Transverse colon (tissue), 4 donors: ENCODE results near the gene AHDC1. TPM values are rescaled to one million over a fixed set of nuclear protein-coding genes. Genes with fewer than 3 reads are reported as not detected.

ENCODE experiments used
- DNase-seq: peaks from one replicate; pipeline ENCODE4 v3.0.0-alpha.2; 2019
- H3K27ac ChIP-seq, 4 donors: fragments of 200-600 bp; sonication (generic); 2 replicates each; pipeline ENCODE4 v1.5.1; 2016 to 2018; ENCODE audit warnings: inconsistent platforms in 4 of 4
- H3K27me3 ChIP-seq: fragments of 200-600 bp; sonication (generic); 2 replicates; pipeline ENCODE4 v1.5.1; 2017; ENCODE audit warnings: inconsistent platforms
- H3K36me3 ChIP-seq, 4 donors: fragments of 200-600 bp; sonication (generic); 2 replicates each; pipeline ENCODE4 v1.5.1; 2017 to 2019; ENCODE audit warnings: inconsistent platforms in 4 of 4
- H3K4me1 ChIP-seq, 4 donors: fragments of 200-600 bp; sonication (generic); 2 replicates each; pipeline ENCODE4 v1.5.1; 2017 to 2020; ENCODE audit warnings: inconsistent platforms in 4 of 4
- H3K4me3 ChIP-seq, 4 donors: fragments of 200-600 bp; sonication (generic); 1 replicate in 1 of 4; 2 replicates in 3 of 4; pipeline versions ENCODE4 v1.5.1 to v1.6.1; 2017 to 2019; ENCODE audit warnings: inconsistent platforms in 4 of 4
- H3K9me3 ChIP-seq, 2 donors: fragments of 200-600 bp; sonication (generic); 2 replicates each; pipeline ENCODE4 v1.5.1; 2017 to 2019; ENCODE audit warnings: inconsistent platforms in 2 of 2
- EP300 ChIP-seq: sonication (generic); formaldehyde crosslinking; IDR thresholded peaks from one replicate; pipeline ENCODE4 v1.6.1; 2017; ENCODE audit warnings: antibody characterized with exemption, low read depth
- POLR2A ChIP-seq: fragments of 450-650 bp; IDR thresholded peaks from one replicate; pipeline ENCODE4 v1.6.1; 2016; ENCODE audit warnings: antibody characterized with exemption, mild to moderate bottlenecking, moderate library complexity
- POLR2AphosphoS5 ChIP-seq, 3 donors: sonication (generic); formaldehyde crosslinking; IDR thresholded peaks; one replicate each; pipeline ENCODE4 v1.6.1; 2016; ENCODE audit warnings: antibody characterized with exemption in 3 of 3
- WGBS, 2 donors: methylation state at CpG; one replicate each; pipeline ENCODE4 v1.1.5; 2018; ENCODE audit warnings: low coverage in 1 of 2; 5-methylcytosine and 5-hydroxymethylcytosine counted together
- in situ Hi-C, 4 donors: fragments of 200-750 bp; cut with MboI; loops; one replicate each; pipeline versions ENCODE4 v1.15.0 to v1.15.1; 2017; ENCODE audit warnings: low sequenced_read_pairs in 3 of 4, low pct_ligation_motif_present in 1 of 4, low pct_unique_long_range_greater_than_20kb in 1 of 4
- intact Hi-C: fragments of 100-400 bp; cut with DNase I; formaldehyde crosslinking; loops from one replicate; pipeline ENCODE4 v1.15.1; 2023; ENCODE audit warnings: low total_unique reads
- total RNA-seq, 4 donors: library from RNA; depleted of rRNA; stranded (reverse); fragments of >200 nt; gene quantifications; one replicate each; pipeline ENCODE4 v1.1.0, GENCODE V29; 2016
- TF ChIP-seq, protein P1 (sequence below), 5 experiments: fragments of 200-600 bp in 3 of 5; fragments of 450-650 bp in 2 of 5; sonication (generic) in 3 of 5; IDR thresholded peaks; 1 replicate in 2 of 5; 2 replicates in 3 of 5; pipeline ENCODE4 v1.5.1; 2016 to 2017; ENCODE audit warnings: antibody characterized with exemption in 5 of 5, inconsistent platforms in 3 of 5, mild to moderate bottlenecking in 2 of 5, moderate library complexity in 1 of 5

AHDC1 gene
- total RNA-seq, 4 donors from 2014 or later: 11.7 to 34.4 (median 21.3) TPM

DNA sequence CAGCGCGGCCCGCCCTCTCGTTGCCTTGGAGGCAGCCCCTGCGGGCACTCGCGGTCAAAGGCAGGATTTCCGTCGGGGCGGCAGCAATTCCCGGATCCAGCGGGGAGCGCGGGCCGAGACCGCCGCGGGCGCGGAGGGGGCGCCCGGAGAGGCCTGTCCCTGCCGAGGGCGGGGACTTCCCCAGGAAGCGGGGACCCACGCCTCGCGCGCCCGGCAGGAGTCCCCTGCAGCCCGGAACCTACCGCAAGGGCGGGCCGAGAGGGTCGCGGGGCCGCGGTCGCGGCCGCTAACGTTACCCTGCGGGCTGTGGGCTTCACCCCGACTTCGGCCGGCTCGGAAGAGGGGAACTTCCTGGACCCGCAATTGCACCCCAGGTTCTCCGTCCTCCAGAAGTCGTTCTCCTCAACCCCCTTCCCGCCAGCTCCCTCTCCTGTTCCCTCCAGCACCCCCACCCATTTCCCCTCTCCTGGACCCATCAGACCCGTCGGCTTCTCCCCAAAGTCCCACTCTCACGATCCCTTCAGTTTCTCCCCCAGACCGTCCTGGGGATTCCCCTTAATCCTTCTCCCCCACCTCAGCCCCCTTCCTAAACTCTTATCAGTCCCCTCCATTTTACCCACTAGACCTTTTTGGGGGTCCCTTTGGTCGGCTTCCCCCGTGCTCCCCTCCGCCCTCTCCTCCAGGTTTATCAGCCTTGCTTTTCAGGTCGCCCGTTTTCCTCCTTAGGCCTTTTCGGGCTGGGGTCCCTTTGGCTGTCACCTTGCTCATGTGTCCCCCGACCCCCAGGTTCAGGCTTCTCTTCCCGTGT, 30.4 kb upstream of the AHDC1 start:
- 8 to 40% methylated on average over 10 to 44 of the region's 63 CpGs for WGBS, 2 donors

DNA sequence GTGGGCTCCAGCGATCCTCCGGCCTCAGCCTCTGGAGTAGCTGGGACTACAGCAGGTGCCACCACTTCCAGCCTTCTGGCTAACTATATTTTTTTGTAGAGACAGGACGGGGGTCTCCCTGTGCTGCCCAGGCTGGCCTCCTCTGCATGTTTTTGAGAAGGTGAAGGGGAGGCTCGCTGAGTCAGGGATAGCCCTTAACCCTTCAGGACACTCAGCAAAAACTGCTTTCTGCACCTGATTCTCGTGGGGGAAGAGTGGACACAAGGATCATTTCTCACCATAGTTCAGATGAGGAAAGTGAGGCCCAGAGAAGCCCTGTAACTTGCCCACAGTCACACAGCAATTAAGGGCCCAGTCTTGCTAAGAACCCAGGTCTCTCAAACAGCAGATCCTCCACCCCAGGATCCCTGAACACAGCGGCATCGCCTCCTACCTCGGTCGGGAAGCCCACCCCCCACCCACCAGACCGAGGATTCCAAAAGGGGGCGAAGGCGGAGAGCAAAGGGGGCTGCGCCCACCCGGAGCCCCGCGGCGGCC, 29.8 kb upstream of the AHDC1 start:
- 64 to 83% methylated on average over 4 to 5 of the region's 17 CpGs for WGBS, 2 donors
- H3K4me1 ChIP-seq: peaks cover 0 to 31% (median 19%) of the 10 kb centered on the region in 4 donors
- peak overlapping the region; percentile 35 to 69 (median 60) for H3K27ac ChIP-seq
- H3K9me3 ChIP-seq: no peaks in the 10 kb centered on the region
- peak overlapping the region; percentile 4 to 51 (median 30) for H3K4me3 ChIP-seq
- H3K27me3 ChIP-seq: peaks cover 31% of the 10 kb centered on the region
- TF ChIP-seq POLR2A (no peak), EP300 (no peak), POLR2AphosphoS5 (IDR thresholded peaks at IDR 0.05) (no peak)
- TF ChIP-seq, protein P1, sequence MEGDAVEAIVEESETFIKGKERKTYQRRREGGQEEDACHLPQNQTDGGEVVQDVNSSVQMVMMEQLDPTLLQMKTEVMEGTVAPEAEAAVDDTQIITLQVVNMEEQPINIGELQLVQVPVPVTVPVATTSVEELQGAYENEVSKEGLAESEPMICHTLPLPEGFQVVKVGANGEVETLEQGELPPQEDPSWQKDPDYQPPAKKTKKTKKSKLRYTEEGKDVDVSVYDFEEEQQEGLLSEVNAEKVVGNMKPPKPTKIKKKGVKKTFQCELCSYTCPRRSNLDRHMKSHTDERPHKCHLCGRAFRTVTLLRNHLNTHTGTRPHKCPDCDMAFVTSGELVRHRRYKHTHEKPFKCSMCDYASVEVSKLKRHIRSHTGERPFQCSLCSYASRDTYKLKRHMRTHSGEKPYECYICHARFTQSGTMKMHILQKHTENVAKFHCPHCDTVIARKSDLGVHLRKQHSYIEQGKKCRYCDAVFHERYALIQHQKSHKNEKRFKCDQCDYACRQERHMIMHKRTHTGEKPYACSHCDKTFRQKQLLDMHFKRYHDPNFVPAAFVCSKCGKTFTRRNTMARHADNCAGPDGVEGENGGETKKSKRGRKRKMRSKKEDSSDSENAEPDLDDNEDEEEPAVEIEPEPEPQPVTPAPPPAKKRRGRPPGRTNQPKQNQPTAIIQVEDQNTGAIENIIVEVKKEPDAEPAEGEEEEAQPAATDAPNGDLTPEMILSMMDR (IDR thresholded peaks at IDR 0.05): no peak
- no peaks in the 10 kb centered on the region for H3K36me3 ChIP-seq
- no peak for DNase-seq
- intact Hi-C loops: no loop called here
- in situ Hi-C loops: no loop called here

More for the DNA sequence above, 30.4 kb upstream of the AHDC1 start:
- peak overlapping the region; percentile 4 to 51 (median 30) for H3K4me3 ChIP-seq
- peaks cover 0 to 31% (median 19%) of the 10 kb centered on the region in 4 donors for H3K4me1 ChIP-seq
- in situ Hi-C loops: no loop called here
- no peaks in the 10 kb centered on the region for H3K36me3 ChIP-seq
- no peaks in the 10 kb centered on the region for H3K9me3 ChIP-seq
- TF ChIP-seq POLR2AphosphoS5 (IDR thresholded peaks at IDR 0.05): peak in 1 of 3 donors; percentile 23
- TF ChIP-seq, protein P1 (IDR thresholded peaks at IDR 0.05): no peak
- intact Hi-C loops: no loop called here
- peaks cover 31% of the 10 kb centered on the region for H3K27me3 ChIP-seq
- DNase-seq: peak; percentile 33
- H3K27ac ChIP-seq: peak overlapping the region; percentile 35 to 69 (median 60)

- Histone ChIP-seq H3K27me3 (peaks cover 31% of the 10 kb centered on the region), H3K36me3 (no peaks in the 10 kb centered on the region), H3K4me1 (peaks cover 0 to 31% (median 19%) of the 10 kb centered on the region in 4 donors), H3K4me3 (peak overlapping the region in 1 of 4 donors; percentile 51), H3K9me3 (no peaks in the 10 kb centered on the region), H3K27ac (peak overlapping the region; percentile 45 to 69 (median 60))
- intact Hi-C loops: no loop called here
- no peak for TF ChIP-seq EP300
- in situ Hi-C loops: no loop called here
- no peak for DNase-seq
- 75% methylated on average over 5 of the region's 5 CpGs; no CpG with 5 or more reads in 1 of the 2 donors for WGBS, 2 donors
Measured at GRCh38 chr1:27633298-27633610, 29.3 kb upstream of the AHDC1 start.

GRCh38 chr1:27632387-27633297, 28.7 kb upstream of the AHDC1 start:
- no peak for DNase-seq
- intact Hi-C loops (no loop called here), in situ Hi-C loops (no loop called here)
- WGBS, 2 donors: 42% methylated on average over 14 of the region's 14 CpGs; no CpG with 5 or more reads in 1 of the 2 donors
- Histone ChIP-seq H3K27ac (peak overlapping the region; percentile 45 to 69 (median 60)), H3K36me3 (no peaks in the 10 kb centered on the region), H3K9me3 (no peaks in the 10 kb centered on the region), H3K4me1 (peaks cover 0 to 31% (median 19%) of the 10 kb centered on the region in 4 donors), H3K27me3 (peaks cover 31% of the 10 kb centered on the region), H3K4me3 (no peak overlapping the region)
- TF ChIP-seq POLR2AphosphoS5 (IDR thresholded peaks at IDR 0.05): no peak
- no peak for TF ChIP-seq POLR2A
- TF ChIP-seq EP300: no peak
- TF ChIP-seq, protein P1 (IDR thresholded peaks at IDR 0.05): no peak
